H9 (cell line): ENCODE measurements around the gene MMEL1. TPM values are rescaled to one million over a fixed set of nuclear protein-coding genes. Genes with fewer than 3 reads are reported as not detected.
A peak's percentile ranks its signal among the peaks of the same experiment; 100 is the strongest.

Experiments used
- DNase-seq: peaks from one replicate; pipeline ENCODE4 v3.0.0-alpha.2; 2017
- H2AFZ ChIP-seq: one replicate; pipeline ENCODE4 v1.6.1; 2013; ENCODE audit warnings: mild to moderate bottlenecking, low read length, control low read depth, moderate library complexity
- H2AK5ac ChIP-seq: 2 replicates; pipeline ENCODE4 v1.6.1; 2013; ENCODE audit warnings: low read length, control low read depth, mixed read lengths; ENCODE audit not compliant: insufficient read length
- H2BK120ac ChIP-seq: one replicate; pipeline ENCODE4 v1.6.1; 2013; ENCODE audit warnings: low read depth, mild to moderate bottlenecking, low read length, control low read depth, inconsistent platforms; ENCODE audit not compliant: poor library complexity, severe bottlenecking
- H2BK12ac ChIP-seq: 2 replicates; pipeline ENCODE4 v1.6.1; 2013; ENCODE audit warnings: low read length, control low read depth, mixed read lengths, low read depth; ENCODE audit not compliant: insufficient read length
- H2BK15ac ChIP-seq: 2 replicates; pipeline ENCODE4 v1.6.1; 2013; ENCODE audit warnings: low read depth, low read length, control low read depth
- H2BK20ac ChIP-seq: one replicate; pipeline ENCODE4 v1.6.1; 2013; ENCODE audit warnings: low read depth, mild to moderate bottlenecking, low read length, control low read depth, inconsistent platforms; ENCODE audit not compliant: poor library complexity, severe bottlenecking
- H2BK5ac ChIP-seq: 2 replicates; pipeline ENCODE4 v1.6.1; 2013; ENCODE audit warnings: low read length, control low read depth, mixed read lengths; ENCODE audit not compliant: insufficient read length
- H3K14ac ChIP-seq: 2 replicates; pipeline ENCODE4 v1.6.1; 2013; ENCODE audit warnings: low read length, control low read depth; ENCODE audit not compliant: insufficient read depth
- H3K18ac ChIP-seq: 2 replicates; pipeline ENCODE4 v1.6.1; 2013; ENCODE audit warnings: low read depth, mild to moderate bottlenecking, mixed read lengths, low read length, control low read depth; ENCODE audit not compliant: insufficient read length
- H3K23ac ChIP-seq: 2 replicates; pipeline ENCODE4 v1.6.1; 2013; ENCODE audit warnings: low read length, control low read depth, mixed read lengths, low read depth; ENCODE audit not compliant: insufficient read length
- H3K23me2 ChIP-seq: 2 replicates; pipeline ENCODE4 v1.6.1; 2013; ENCODE audit warnings: low read depth, mild to moderate bottlenecking, mixed read lengths, low read length, control low read depth; ENCODE audit not compliant: insufficient read length, poor library complexity, severe bottlenecking
- H3K27ac ChIP-seq: 2 replicates; pipeline ENCODE4 v1.5.1; 2013; ENCODE audit warnings: low read length, control low read depth, mixed read lengths, low read depth; ENCODE audit not compliant: insufficient read length
- H3K27me3 ChIP-seq: 2 replicates; pipeline ENCODE4 v1.6.1; 2013; ENCODE audit warnings: low read length, control low read depth, inconsistent platforms; ENCODE audit not compliant: insufficient read depth
- H3K4ac ChIP-seq: 2 replicates; pipeline ENCODE4 v1.6.1; 2013; ENCODE audit warnings: low read depth, mild to moderate bottlenecking, control low read depth, inconsistent platforms, low read length, moderate library complexity
- H3K4me1 ChIP-seq: 2 replicates; pipeline ENCODE4 v1.6.1; 2013; ENCODE audit warnings: low read length, control low read depth, inconsistent platforms; ENCODE audit not compliant: insufficient read depth
- H3K4me2 ChIP-seq: 2 replicates; pipeline ENCODE4 v1.6.1; 2013; ENCODE audit warnings: low read length, control low read depth, mixed read lengths; ENCODE audit not compliant: insufficient read length, insufficient read depth
- H3K56ac ChIP-seq: 2 replicates; pipeline ENCODE4 v1.6.1; 2013; ENCODE audit warnings: low read depth, mild to moderate bottlenecking, mixed read lengths, low read length, control low read depth; ENCODE audit not compliant: insufficient read length
- H3K79me1 ChIP-seq: 2 replicates; pipeline ENCODE4 v1.6.1; 2013; ENCODE audit warnings: low read depth, mild to moderate bottlenecking, moderate library complexity, low read length, control low read depth, inconsistent platforms; ENCODE audit not compliant: insufficient read depth, poor library complexity, severe bottlenecking
- H3K79me2 ChIP-seq: 2 replicates; pipeline ENCODE4 v1.6.1; 2013; ENCODE audit warnings: low read length, control low read depth, inconsistent platforms; ENCODE audit not compliant: insufficient read depth
- H3K9ac ChIP-seq: 2 replicates; pipeline ENCODE4 v1.6.1; 2013; ENCODE audit warnings: low read length, control low read depth, mixed read lengths; ENCODE audit not compliant: insufficient read length; ENCODE audit errors: extremely low read depth
- H3K9me3 ChIP-seq: one replicate; pipeline ENCODE4 v1.6.1; 2013; ENCODE audit warnings: low read depth, low read length, inconsistent platforms; ENCODE audit not compliant: control insufficient read depth
- H3T11ph ChIP-seq: one replicate; pipeline ENCODE4 v1.6.1; 2013; ENCODE audit warnings: mild to moderate bottlenecking, low read length, control low read depth, inconsistent platforms
- H4K20me1 ChIP-seq: one replicate; pipeline ENCODE4 v1.6.1; 2013; ENCODE audit not compliant: control insufficient read depth, insufficient read length, insufficient read depth
- H4K5ac ChIP-seq: 2 replicates; pipeline ENCODE4 v1.6.1; 2013; ENCODE audit warnings: low read depth, mild to moderate bottlenecking, mixed read lengths, low read length, control low read depth; ENCODE audit not compliant: insufficient read length
- H4K8ac ChIP-seq: replicated peaks from 2 replicates; pipeline ENCODE4 v1.6.1; 2013; ENCODE audit warnings: low read length, control low read depth, mixed read lengths, low read depth; ENCODE audit not compliant: insufficient read length
- H4K91ac ChIP-seq: 2 replicates; pipeline ENCODE4 v1.6.1; 2013; ENCODE audit warnings: low read depth, mild to moderate bottlenecking, moderate library complexity, mixed read lengths, low read length, control low read depth; ENCODE audit not compliant: insufficient read length
- H3K27ac Mint-ChIP-seq, 3 experiments: 2 replicates in 2 of 3; 3 replicates in 1 of 3; pipeline ENCODE4 v1.8.0; 2020 to 2021; ENCODE audit warnings: mixed read lengths in 3 of 3, mild to moderate bottlenecking in 1 of 3, moderate library complexity in 1 of 3
- H3K27me3 Mint-ChIP-seq: 2 replicates; pipeline ENCODE4 v1.8.0; 2021; ENCODE audit warnings: low read depth, mild to moderate bottlenecking, moderate library complexity, mixed read lengths
- H3K36me3 Mint-ChIP-seq, 3 experiments: 2 replicates in 2 of 3; 3 replicates in 1 of 3; pipeline ENCODE4 v1.8.0; 2020 to 2021; ENCODE audit warnings: low read depth in 3 of 3, mixed read lengths in 3 of 3; ENCODE audit not compliant: insufficient read depth in 1 of 3
- H3K4me1 Mint-ChIP-seq, 2 experiments: 2 replicates each; pipeline ENCODE4 v1.8.0; 2020; ENCODE audit warnings: mixed read lengths in 2 of 2
- H3K4me3 Mint-ChIP-seq, 2 experiments: 2 replicates in 1 of 2; 3 replicates in 1 of 2; pipeline ENCODE4 v1.8.0; 2020 to 2021; ENCODE audit warnings: mild to moderate bottlenecking in 2 of 2, mixed read lengths in 2 of 2, moderate library complexity in 1 of 2
- H3K9me3 Mint-ChIP-seq, 2 experiments: 2 replicates in 1 of 2; 3 replicates in 1 of 2; pipeline ENCODE4 v1.8.0; 2020; ENCODE audit warnings: mild to moderate bottlenecking in 2 of 2, mixed read lengths in 2 of 2, moderate library complexity in 1 of 2
- CTCF ChIP-seq: fragments of 200-600 bp; sonication (generic); conservative IDR thresholded peaks from 3 replicates; pipeline ENCODE4 v1.8.0; 2021; ENCODE audit warnings: antibody characterized with exemption, mild to moderate bottlenecking
- WGBS: extraction: QIAGEN DNeasy Blood & Tissue Kit; methylation state at CpG from one replicate; pipeline ENCODE4 v1.1.7; 2013; ENCODE audit warnings: missing lambda C conversion rate, low lambda C conversion rate, mixed read lengths; ENCODE audit not compliant: insufficient read length; ENCODE audit errors: extremely low coverage; 5-methylcytosine and 5-hydroxymethylcytosine counted together
- total RNA-seq: library from RNA; stranded (reverse); gene quantifications from 2 replicates; pipeline ENCODE4 v1.2.1, GENCODE V29; 2021

MMEL1 gene
- total RNA-seq, 1 experiment from 2014 or later: 0.42 TPM

GRCh38 chr1:2556678-2557481 lies 75.9 kb downstream of the MMEL1 start:
- Histone ChIP-seq H2BK15ac (no peak overlapping the region), H4K8ac (no peak overlapping the region), H3K9ac (no peak overlapping the region), H4K91ac (no peak overlapping the region), H2BK120ac (no peak overlapping the region), H3K9me3 (no peaks in the 10 kb centered on the region), H3K27me3 (no peaks in the 10 kb centered on the region), H3K4ac (no peak overlapping the region), H2BK20ac (no peak overlapping the region), H3K79me2 (no peaks in the 10 kb centered on the region), H2BK5ac (no peak overlapping the region), H3K14ac (peak overlapping the region; percentile 10; the same call in 1 of the 2 replicates), H2AFZ (no peak overlapping the region), H4K20me1 (no peaks in the 10 kb centered on the region), H3K23me2 (no peaks in the 10 kb centered on the region), H3K56ac (no peak overlapping the region), H3T11ph (no peak overlapping the region), H3K79me1 (no peaks in the 10 kb centered on the region), H3K18ac (no peak overlapping the region), H3K4me2 (no peak overlapping the region), H2BK12ac (no peak overlapping the region), H4K5ac (no peak overlapping the region), H2AK5ac (no peak overlapping the region), H3K4me1 (no peaks in the 10 kb centered on the region), H3K23ac (no peak overlapping the region), H3K27ac (no peak overlapping the region)
- no peak for TF ChIP-seq CTCF
- DNase-seq: no peak
- H3K4me1 Mint-ChIP-seq: peaks cover 9 to 10% of the 10 kb centered on the region in 2 experiments
- WGBS: no CpG with 5 or more reads among the region's 24 CpGs
- peaks cover 2% of the 10 kb centered on the region; the same call in 1 of the 2 replicates for H3K27me3 Mint-ChIP-seq
- H3K36me3 Mint-ChIP-seq: no peaks in the 10 kb centered on the region
- H3K27ac Mint-ChIP-seq: peak overlapping the region; percentile 27 to 82 (median 67); a peak in 3 of 7 replicates
- no peak overlapping the region for H3K4me3 Mint-ChIP-seq
- no peaks in the 10 kb centered on the region; a peak in 1 of 5 replicates for H3K9me3 Mint-ChIP-seq
